Cerebellar cortex (tissue), 1 donor: ENCODE data around the gene CCDC34.

Experiments
- DNase-seq: peaks from one replicate; pipeline ENCODE4 v3.0.0-alpha.2; 2015; ENCODE audit warnings: low spot score

The CCDC34 gene

GRCh38 chr11:27362749-27363575 is at the start of gene CCDC34:
Gene CCDC34 (minus strand): TSS chr11:27363215. CDS start chr11:27363194, 21 bp downstream.
- DNase-seq, result peak; percentile 89

GRCh38 chr11:27412192-27412691 is 49.2 kb upstream of the CCDC34 start:
- no peak for DNase-seq

GRCh38 chr11:27411328-27411727 is 48.3 kb upstream of the CCDC34 start:
- no peak for DNase-seq

- DNase-seq, result no peak
Measured at GRCh38 chr11:27410272-27410671, 47.3 kb upstream of the CCDC34 start.

GRCh38 chr11:27409742-27410141 is 46.7 kb upstream of the CCDC34 start:
- no peak for DNase-seq

- no peak for DNase-seq
Measured at GRCh38 chr11:27409049-27409448, 46.0 kb upstream of the CCDC34 start.

- DNase-seq, result no peak
Measured at GRCh38 chr11:27408246-27408800, 45.3 kb upstream of the CCDC34 start.

GRCh38 chr11:27406498-27407354 is 43.7 kb upstream of the CCDC34 start:
- no peak for DNase-seq

- no peak for DNase-seq
Measured at GRCh38 chr11:27405134-27405533, 42.1 kb upstream of the CCDC34 start.

- no peak for DNase-seq
Measured at GRCh38 chr11:27404427-27404826, 41.4 kb upstream of the CCDC34 start.

GRCh38 chr11:27403195-27403594 is 40.2 kb upstream of the CCDC34 start:
- no peak for DNase-seq

- no peak for DNase-seq
Measured at GRCh38 chr11:27402450-27402849, 39.4 kb upstream of the CCDC34 start.

GRCh38 chr11:27401833-27402316 is 38.9 kb upstream of the CCDC34 start:
- no peak for DNase-seq

- no peak for DNase-seq
Measured at GRCh38 chr11:27401280-27401832, 38.3 kb upstream of the CCDC34 start.

GRCh38 chr11:27398400-27398770 is 35.4 kb upstream of the CCDC34 start:
- DNase-seq, result no peak

GRCh38 chr11:27397624-27398399 is 34.8 kb upstream of the CCDC34 start:
- DNase-seq, result no peak

- no peak for DNase-seq
Measured at GRCh38 chr11:27396259-27396839, 33.3 kb upstream of the CCDC34 start.

GRCh38 chr11:27395556-27396258 is 32.7 kb upstream of the CCDC34 start:
- DNase-seq, result no peak

- no peak for DNase-seq
Measured at GRCh38 chr11:27394781-27395228, 31.8 kb upstream of the CCDC34 start.
